RCC 7860 (cell line): ENCODE measurements around the gene SCAI.
"Not testable (repeated sequence)": the region's sequence is repeated elsewhere in the genome, so short reads cannot be mapped to it uniquely, and the experiment has no call there.

ENCODE experiments used
- DNase-seq: peaks from one replicate; pipeline ENCODE4 v3.0.0-alpha.2; 2015; ENCODE audit warnings: low spot score
- FAIRE-seq: peaks from 2 replicates; lab custom pipeline; 2012; peaks lifted over from hg19 to GRCh38; lab: Jason Lieb, UNC

The SCAI gene

DNA sequence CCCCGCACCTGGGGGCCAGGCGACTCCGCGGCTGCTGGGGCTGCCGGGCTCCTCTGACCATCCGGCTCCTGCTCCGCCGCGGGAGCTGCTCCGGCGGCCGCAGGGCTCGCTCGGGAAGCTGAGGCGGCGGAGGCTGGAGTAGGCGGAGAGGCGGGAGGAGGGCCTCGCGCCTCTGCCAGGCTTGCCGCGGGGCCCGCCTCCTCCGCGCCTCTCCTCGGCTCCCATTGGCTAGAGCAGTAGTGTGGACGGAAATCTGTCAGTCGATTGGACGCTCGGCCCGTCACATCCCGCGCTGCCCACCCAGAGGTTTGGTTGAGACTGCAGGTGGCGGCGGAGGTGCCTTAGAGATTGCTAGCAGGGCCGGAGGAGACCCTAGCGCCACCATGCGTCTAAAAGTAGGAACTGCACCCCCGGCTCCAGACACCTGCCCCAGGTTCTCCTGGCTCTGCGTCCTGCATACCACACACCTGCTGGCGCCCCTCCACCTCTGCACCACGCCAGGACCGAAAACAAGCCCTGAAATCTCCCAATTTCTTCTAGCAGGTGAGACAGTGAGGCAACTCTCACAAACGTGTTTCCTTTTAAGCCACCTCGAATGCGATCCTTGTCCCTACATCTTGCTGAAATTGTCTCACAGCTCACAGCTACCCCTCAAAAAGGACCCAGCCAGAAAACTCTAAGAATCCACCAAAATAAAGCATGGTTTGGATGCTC, at the start of gene SCAI:
Gene SCAI, minus strand, starts transcription at position 152 of the 714 bp plus-strand sequence. Its CDS starts 91 bp downstream, at position 61.
- DNase-seq (peak; percentile 99), FAIRE-seq (peak; percentile 82)

- DNase-seq (no peak), FAIRE-seq (no peak)
These were observed 47.1 kb upstream of the SCAI start for GRCh38 chr9:125190361-125190801.

DNA sequence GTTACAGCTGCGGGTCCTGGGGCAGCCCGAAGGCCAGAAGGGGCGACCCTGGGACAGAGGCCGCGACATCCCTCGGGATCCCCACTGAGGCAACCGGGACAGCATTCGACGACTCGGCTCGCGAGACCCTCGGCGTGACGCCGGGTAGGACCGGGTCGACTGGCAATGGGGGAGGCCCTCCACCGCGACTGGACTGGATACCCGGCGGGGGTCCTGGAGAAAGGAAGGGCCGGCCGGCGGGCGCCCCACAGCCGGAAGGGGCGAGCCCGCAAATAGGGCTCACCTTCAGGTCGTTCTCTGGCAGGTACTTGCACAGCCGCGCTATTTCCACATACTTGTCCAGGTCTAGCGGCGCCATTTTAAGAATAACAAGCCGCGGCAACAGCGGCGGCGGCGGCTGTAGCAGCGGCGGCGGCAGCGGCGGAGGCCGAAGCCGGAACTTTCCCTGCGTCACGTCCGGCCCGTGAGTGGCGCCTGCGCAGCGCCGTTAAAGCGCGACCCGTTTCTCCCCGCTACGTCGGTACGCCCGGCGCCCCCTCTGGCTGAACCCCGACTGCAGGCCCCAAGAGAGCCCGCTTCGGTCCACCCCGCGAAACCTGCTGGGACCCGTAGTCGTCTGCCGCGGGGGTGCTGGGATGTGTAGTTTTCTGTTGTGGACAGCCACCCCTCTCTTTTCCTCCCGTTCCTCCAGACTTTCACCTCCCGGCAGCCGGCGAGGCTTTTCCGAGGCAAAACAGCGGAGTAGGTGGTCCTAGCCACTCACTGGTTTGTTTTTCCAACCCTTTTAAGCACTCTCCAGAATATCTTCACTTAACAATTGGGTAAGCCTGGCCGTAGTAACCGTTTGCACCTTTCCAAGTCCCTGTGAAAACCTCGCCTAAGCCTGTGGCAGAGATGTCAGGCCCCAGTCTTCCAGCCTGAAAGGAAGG, 46.3 kb upstream of the SCAI start, which contains the start of gene PPP6C:
Gene PPP6C, minus strand, starts transcription at position 443 of the 929 bp plus-strand sequence. Its CDS starts 85 bp downstream, at position 358.
- FAIRE-seq (no peak), DNase-seq (peak; percentile 89)

DNA sequence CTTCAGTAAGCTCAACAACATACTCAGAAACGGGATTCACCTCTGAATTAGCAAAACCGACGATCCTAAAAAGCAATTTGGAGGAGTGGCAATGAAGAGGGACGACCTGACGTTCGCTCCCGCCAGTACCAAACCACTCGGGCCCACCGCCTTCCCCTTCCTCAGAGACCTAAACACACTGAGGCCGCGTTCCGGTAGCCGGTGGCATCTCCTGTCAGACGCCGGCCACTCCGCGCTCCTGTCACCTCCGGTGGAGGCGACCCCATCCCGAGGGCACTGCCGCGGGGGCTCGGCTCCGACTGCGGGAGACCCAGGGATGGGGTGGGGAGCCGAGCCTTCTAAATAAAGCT, 45.7 kb upstream of the SCAI start:
- DNase-seq: no peak
- FAIRE-seq: no peak

DNA sequence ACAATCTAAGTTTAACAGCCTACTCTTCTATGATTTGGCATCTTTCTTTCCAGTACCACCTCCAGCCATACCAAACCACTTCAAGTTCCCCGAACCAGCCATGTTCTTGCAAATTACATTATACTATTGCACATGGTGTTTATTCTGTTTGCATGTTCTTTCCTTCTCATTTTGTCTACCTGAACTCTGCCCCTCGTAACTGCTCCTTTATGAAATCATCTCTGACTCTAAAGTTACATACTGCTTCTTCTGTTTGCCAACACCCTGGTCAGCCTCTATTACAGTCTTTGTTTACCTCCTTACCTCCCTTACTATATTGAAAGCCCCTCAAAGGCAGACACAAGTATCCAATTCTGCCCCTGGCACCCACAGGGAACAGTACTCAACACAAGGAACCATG, 40.2 kb upstream of the SCAI start:
- FAIRE-seq (no peak), DNase-seq (no peak)

DNA sequence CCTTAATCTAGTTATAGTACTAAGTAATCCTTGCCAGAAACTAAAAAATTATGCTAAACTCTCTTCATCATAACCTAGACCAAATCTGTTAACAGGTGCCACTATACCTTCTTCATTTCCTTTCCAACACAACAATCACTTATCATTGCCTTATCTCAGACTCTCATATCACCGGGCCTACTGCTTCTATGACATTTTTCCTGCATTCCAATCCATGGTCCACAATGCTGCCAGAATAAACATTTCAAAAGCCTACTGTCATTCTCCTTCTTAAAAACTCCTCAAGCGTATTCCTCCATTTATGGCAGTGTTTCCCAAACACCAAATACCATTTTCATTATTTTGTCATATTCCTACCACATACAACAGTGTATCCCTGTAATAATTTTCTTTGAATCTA, 39.7 kb upstream of the SCAI start:
- FAIRE-seq: no peak
- DNase-seq: no peak

- DNase-seq, FAIRE-seq: not testable (repeated sequence)
These were observed 38.4 kb upstream of the SCAI start for GRCh38 chr9:125181756-125182155.

DNA sequence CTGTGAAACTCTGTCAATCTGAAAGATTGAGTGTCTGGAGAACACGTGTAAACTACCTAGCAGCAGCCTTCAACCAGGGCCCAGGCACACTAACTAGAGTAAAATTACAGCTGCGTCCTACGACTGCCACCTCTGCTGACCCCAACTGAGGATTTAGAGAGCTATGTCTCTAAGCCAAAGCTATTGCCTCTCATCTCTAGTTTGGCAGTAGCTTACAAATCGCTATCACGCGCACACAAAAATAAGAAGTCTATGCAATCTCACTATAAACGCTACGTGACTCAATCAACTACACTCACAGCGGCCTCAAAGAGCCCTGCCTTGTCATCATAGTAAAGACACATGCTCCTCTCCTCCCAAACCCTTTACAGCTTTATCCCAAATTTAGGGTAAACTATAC, 37.5 kb upstream of the SCAI start:
- no peak for DNase-seq
- FAIRE-seq: no peak

DNA sequence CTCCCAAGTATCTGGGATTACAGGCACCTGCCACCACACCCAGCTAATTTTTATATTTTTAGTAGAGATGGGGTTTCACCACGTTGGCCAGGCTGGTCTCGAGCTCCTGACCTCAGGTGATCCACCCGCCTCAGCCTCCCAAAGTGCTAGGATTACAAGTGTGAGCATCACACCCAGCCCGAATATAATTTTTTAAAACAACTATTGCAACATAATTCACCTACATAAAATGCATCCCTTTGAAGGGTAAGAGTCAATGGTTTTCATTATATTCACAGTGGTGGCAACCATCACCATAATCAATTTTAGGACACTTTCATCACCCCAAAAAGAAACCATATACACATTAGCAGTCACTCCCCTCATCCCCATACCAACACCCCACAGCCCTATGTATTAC, 36.4 kb upstream of the SCAI start:
- DNase-seq, FAIRE-seq: not testable (repeated sequence)

DNA sequence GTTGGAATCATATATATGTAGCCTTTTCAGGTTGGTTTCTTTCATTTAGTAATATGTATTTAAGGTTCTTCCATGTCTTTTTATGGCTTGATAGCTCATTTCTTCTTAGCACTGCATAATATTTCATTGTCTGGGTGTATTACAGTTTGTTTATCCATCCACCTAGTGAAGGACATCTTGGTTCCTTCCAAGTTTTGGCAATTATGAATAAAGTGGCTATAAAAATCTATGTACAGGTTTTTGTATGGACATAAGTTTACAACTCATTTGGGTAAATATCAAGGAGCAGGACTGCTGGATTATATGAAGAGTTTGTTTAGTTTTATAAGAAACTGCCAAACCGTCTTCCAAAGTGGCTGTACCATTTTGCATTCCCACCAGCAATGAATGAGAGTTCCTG, 34.6 kb upstream of the SCAI start:
- FAIRE-seq: no peak
- no peak for DNase-seq

DNA sequence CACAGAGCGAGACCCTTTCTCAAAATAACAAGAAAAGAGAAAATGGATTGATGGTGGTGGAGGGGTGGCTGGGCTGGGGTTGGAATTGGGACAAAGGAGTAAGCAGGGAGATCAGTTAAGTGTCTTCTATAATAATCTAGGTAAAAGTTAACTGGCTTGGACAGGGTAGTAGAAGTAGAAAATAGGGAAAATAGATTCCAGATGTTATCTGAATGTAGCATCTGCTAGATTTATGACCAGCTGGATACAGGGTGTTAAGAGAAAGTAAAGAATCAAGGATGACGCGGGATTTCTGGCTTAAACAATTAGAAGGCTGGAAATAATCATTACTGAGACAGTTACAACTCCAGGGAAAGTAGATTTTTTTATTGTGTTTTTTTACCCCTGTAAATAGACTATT, 33.3 kb upstream of the SCAI start:
- DNase-seq: no peak
- FAIRE-seq: no peak

GRCh38 chr9:125172031-125172755, 28.9 kb upstream of the SCAI start:
- FAIRE-seq (no peak), DNase-seq (no peak)

GRCh38 chr9:125169895-125170294, 26.6 kb upstream of the SCAI start:
- DNase-seq (no peak), FAIRE-seq (no peak)

DNA sequence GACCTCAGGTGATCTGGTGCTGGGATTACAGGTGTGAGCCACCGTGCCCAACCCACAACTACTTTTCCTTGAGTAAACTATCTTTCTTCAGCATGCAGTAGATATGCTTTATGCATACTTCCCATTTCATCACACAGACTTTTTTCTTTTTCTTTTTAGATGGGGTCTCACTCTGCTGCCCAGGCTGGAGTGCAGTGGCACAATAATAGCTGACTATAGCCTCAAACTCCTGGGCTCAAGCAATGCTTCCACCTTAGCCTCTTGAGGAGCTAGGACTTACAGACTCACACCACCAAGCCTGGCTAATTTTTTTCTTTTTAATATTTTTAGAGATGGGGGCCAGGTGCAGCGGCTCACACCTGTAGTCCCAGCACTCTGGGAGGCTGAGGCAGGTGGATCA, 23.4 kb upstream of the SCAI start:
- FAIRE-seq (no peak), DNase-seq (no peak)

DNA sequence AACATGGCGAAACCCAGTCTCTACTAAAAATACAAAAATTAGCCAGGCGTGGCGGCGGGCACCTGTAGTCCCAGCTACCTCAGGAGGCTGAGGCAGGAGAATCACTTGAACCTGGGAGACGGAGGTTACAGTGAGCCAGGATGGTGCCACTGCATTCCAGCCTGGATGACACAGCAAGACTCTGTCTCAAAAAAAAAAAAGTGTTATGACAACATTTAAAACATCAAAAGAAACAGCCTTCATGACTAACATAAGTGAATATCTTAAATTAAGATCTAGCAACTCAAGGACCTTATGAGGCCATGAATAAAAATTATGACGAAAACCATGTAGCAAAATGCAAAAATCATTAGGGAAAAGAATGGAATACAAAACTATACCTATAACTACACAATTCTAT, 19.6 kb upstream of the SCAI start:
- not testable (repeated sequence) for FAIRE-seq

DNA sequence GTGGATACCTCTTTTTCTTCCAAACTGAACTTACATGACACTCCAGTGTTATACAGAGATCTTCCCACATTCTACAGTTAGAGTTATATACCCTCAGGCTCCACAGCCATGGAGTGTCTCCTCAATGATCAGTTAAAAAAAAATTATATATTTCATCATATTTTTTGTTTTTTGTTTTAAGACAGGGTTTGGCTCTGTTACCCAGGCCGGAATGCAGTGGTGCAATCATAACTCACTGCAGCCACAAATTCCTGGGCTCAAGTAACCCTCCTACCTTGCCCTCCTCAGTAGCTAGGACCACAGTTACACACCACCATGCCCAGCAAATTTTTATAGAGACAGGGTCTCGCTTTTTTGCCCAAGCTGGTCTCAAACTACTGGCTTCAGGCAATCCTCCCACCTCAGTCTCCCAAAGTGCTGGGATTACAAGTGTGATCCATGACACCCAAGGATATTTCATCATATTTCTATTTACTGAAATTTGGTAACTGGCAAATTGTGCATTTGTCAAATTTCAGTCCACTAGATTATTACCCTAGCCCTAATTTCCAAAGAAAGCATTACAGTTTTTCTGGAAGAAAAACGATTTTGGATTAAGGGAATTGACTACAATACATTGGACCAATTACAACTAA, 18.1 kb upstream of the SCAI start:
- FAIRE-seq: no peak
- DNase-seq: no peak

More for the DNA sequence above, 19.6 kb upstream of the SCAI start:
- DNase-seq: peak; percentile 19

- FAIRE-seq: no peak
- DNase-seq: no peak
These were observed 17.4 kb upstream of the SCAI start for GRCh38 chr9:125160750-125161149.

- no peak for FAIRE-seq
- DNase-seq: no peak
These were observed 13.2 kb upstream of the SCAI start for GRCh38 chr9:125156551-125156950.

- no peak for DNase-seq
- no peak for FAIRE-seq
These were observed 10.5 kb upstream of the SCAI start for GRCh38 chr9:125153712-125154367.

DNA sequence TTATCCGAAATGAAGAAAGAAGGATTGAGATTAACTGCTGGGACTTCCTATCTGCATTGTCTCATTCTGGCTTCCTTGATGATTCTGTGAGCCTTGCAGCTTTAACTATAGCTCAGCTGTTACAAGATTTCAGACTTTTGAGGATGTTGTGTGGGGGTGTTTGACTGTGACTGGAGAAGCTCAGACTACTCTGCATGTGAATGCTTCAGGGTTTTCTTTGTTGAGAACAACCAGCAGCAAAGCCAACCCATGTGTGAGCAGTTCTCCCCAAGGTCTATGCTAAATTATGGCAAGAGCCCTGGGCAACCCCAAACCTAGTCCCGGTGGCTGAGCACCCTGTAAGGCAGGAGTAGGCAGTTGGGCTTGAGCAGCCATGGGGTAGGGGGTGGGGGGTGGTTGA, 8.4 kb upstream of the SCAI start:
- no peak for DNase-seq
- no peak for FAIRE-seq
